ENCODE data around the gene PPFIA1. TPM values are rescaled to one million over a fixed set of nuclear protein-coding genes. Genes with fewer than 3 reads are reported as not detected.

PPFIA1 gene
- total RNA-seq, 1 experiment from 2014 or later: 75.1 TPM

DNA sequence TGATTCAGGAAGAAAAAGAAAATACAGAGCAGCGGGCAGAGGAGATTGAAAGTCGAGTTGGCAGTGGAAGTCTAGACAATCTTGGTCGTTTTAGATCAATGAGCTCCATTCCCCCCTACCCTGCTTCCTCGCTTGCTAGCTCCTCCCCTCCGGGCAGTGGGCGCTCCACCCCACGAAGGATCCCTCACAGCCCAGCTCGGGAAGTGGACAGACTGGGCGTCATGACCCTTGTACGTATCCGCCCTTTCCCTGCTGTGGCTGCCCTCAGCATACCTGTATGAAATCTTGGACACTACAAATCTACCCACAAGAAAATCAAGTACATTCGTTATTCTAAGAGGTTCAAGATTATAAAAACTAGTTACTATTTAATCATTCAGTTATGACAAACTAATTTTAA is 77.7 kb downstream of the PPFIA1 start (continued):
- TF ChIP-seq, protein P1, sequence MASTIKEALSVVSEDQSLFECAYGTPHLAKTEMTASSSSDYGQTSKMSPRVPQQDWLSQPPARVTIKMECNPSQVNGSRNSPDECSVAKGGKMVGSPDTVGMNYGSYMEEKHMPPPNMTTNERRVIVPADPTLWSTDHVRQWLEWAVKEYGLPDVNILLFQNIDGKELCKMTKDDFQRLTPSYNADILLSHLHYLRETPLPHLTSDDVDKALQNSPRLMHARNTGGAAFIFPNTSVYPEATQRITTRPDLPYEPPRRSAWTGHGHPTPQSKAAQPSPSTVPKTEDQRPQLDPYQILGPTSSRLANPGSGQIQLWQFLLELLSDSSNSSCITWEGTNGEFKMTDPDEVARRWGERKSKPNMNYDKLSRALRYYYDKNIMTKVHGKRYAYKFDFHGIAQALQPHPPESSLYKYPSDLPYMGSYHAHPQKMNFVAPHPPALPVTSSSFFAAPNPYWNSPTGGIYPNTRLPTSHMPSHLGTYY (CRISPR knock-in tag; IDR thresholded peaks at IDR 0.05): no peak

DNA sequence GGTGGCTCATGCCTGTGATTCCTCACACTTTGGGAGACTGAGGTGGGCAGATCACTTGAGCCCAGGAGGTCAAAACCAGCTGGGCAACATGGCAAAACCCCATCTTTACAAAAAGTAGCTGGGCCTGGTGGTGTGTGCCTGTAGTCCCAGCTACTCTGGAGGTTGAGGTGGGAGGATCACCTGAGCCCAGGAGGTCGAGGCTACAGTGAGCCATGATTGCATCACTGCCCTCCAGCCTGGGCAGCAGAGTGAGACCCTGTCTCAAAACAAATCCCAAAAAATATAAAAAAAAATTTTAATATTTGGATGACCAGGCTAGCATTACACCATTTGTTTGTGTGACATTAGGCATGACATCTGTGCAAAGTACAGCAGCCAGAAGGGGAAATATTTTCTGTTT is 78.1 kb downstream of the PPFIA1 start:
- no peak for ATAC-seq
- CTCF ChIA-PET: interaction anchor here (0.7 kb wide), 1 partner anchor 506 kb away, joined by 4 read pairs; no protein-coding TSS in a partner anchor

DNA sequence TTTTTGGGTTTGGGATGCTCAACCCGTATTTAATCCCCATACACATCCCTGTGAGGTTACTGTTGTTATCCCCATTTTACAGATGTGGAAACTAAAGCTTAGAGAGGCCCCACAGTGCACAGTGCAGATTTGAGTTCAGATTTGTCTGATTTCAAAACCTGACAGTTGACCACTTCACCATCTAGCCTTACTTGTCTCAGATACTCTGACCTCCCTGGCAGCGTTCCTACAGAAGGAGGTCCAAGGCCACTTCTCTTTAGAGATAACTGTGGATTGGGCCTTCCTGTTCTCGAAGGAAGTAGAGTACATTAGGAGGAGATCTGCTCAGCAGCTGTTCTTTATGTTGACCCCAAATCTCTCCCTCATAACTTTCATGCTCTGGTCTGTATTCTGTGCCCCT is 81.2 kb downstream of the PPFIA1 start:
- 0 out of 2 replicates have a peak, but pooled peaks cover 2% of the 10 kb centered on the region for H3K4me1 Mint-ChIP-seq
- peak overlapping the region; percentile 33; the same call in 1 of the 2 replicates for H3K27ac Mint-ChIP-seq
- DNase-seq (ENCODE audit: low spot score): no peak
- H3K36me3 Mint-ChIP-seq: peaks cover 63% of the 10 kb centered on the region
- no peaks in the 10 kb centered on the region for H3K9me3 Mint-ChIP-seq
- TF ChIP-seq ZBTB21 (CRISPR knock-in tag; IDR thresholded peaks at IDR 0.05; ENCODE audit: borderline replicate concordance) (no peak), ZNF232 (CRISPR knock-in tag; IDR thresholded peaks at IDR 0.05) (no peak), TEAD1 (CRISPR knock-in tag; IDR thresholded peaks at IDR 0.05) (no peak), ZNF671 (CRISPR knock-in tag; IDR thresholded peaks at IDR 0.05) (no peak), PRRX2 (CRISPR knock-in tag; IDR thresholded peaks at IDR 0.05) (no peak), SOX15 (CRISPR knock-in tag; IDR thresholded peaks at IDR 0.05) (no peak), TP53 (CRISPR knock-in tag; IDR thresholded peaks at IDR 0.05) (no peak), MXD4 (CRISPR knock-in tag; IDR thresholded peaks at IDR 0.05; ENCODE audit: borderline replicate concordance) (no peak), ESRRA (CRISPR knock-in tag; IDR thresholded peaks at IDR 0.05; ENCODE audit: borderline replicate concordance) (no peak), NFATC4 (CRISPR knock-in tag; IDR thresholded peaks at IDR 0.05) (no peak)
- TF ChIP-seq, protein P2, sequence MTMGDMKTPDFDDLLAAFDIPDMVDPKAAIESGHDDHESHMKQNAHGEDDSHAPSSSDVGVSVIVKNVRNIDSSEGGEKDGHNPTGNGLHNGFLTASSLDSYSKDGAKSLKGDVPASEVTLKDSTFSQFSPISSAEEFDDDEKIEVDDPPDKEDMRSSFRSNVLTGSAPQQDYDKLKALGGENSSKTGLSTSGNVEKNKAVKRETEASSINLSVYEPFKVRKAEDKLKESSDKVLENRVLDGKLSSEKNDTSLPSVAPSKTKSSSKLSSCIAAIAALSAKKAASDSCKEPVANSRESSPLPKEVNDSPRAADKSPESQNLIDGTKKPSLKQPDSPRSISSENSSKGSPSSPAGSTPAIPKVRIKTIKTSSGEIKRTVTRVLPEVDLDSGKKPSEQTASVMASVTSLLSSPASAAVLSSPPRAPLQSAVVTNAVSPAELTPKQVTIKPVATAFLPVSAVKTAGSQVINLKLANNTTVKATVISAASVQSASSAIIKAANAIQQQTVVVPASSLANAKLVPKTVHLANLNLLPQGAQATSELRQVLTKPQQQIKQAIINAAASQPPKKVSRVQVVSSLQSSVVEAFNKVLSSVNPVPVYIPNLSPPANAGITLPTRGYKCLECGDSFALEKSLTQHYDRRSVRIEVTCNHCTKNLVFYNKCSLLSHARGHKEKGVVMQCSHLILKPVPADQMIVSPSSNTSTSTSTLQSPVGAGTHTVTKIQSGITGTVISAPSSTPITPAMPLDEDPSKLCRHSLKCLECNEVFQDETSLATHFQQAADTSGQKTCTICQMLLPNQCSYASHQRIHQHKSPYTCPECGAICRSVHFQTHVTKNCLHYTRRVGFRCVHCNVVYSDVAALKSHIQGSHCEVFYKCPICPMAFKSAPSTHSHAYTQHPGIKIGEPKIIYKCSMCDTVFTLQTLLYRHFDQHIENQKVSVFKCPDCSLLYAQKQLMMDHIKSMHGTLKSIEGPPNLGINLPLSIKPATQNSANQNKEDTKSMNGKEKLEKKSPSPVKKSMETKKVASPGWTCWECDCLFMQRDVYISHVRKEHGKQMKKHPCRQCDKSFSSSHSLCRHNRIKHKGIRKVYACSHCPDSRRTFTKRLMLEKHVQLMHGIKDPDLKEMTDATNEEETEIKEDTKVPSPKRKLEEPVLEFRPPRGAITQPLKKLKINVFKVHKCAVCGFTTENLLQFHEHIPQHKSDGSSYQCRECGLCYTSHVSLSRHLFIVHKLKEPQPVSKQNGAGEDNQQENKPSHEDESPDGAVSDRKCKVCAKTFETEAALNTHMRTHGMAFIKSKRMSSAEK (CRISPR knock-in tag; IDR thresholded peaks at IDR 0.05; ENCODE audit: borderline replicate concordance): no peak
- TF ChIP-seq, protein P3, sequence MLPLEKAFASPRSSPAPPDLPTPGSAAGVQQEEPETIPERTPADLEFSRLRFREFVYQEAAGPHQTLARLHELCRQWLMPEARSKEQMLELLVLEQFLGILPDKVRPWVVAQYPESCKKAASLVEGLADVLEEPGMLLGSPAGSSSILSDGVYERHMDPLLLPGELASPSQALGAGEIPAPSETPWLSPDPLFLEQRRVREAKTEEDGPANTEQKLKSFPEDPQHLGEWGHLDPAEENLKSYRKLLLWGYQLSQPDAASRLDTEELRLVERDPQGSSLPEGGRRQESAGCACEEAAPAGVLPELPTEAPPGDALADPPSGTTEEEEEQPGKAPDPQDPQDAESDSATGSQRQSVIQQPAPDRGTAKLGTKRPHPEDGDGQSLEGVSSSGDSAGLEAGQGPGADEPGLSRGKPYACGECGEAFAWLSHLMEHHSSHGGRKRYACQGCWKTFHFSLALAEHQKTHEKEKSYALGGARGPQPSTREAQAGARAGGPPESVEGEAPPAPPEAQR (CRISPR knock-in tag; IDR thresholded peaks at IDR 0.05): no peak
- TF ChIP-seq, protein P4, sequence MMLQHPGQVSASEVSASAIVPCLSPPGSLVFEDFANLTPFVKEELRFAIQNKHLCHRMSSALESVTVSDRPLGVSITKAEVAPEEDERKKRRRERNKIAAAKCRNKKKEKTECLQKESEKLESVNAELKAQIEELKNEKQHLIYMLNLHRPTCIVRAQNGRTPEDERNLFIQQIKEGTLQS (CRISPR knock-in tag; conservative IDR thresholded peaks at IDR 0.05): no peak
- TF ChIP-seq, protein P5, sequence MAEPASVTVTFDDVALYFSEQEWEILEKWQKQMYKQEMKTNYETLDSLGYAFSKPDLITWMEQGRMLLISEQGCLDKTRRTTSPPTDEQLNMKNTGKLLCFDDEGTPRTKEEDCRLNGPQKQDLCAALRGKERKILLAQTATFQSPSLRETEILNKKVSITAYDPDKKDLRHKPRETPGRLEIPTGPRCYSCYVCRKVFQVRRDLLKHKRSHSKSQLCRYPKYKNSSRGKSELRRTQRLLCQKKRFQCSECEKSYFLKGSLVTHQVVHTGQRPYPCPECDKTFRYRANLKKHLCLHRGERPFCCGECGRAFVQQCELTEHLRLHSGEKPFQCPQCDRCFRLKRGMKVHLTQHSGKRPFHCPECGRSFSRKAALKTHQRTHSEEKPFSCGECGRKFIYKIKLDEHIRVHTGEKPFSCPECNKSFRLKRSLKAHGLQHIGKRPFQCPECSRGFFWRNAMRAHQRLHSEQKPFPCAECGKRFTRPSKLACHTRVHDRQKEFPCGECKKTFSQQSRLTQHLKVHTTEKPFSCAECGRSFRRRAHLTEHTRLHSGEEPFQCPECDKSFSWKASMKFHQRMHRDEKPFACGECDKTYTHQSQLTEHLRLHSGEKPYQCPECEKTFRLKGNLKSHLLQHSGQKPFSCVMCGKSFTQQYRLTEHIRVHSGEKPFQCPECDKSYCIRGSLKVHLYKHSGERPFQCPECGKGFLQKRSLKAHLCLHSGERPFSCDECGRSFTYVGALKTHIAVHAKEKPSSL (CRISPR knock-in tag; conservative IDR thresholded peaks at IDR 0.05): no peak
- TF ChIP-seq, protein P6, sequence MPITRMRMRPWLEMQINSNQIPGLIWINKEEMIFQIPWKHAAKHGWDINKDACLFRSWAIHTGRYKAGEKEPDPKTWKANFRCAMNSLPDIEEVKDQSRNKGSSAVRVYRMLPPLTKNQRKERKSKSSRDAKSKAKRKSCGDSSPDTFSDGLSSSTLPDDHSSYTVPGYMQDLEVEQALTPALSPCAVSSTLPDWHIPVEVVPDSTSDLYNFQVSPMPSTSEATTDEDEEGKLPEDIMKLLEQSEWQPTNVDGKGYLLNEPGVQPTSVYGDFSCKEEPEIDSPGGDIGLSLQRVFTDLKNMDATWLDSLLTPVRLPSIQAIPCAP (CRISPR knock-in tag; IDR thresholded peaks at IDR 0.05): no peak
- TF ChIP-seq, protein P7, sequence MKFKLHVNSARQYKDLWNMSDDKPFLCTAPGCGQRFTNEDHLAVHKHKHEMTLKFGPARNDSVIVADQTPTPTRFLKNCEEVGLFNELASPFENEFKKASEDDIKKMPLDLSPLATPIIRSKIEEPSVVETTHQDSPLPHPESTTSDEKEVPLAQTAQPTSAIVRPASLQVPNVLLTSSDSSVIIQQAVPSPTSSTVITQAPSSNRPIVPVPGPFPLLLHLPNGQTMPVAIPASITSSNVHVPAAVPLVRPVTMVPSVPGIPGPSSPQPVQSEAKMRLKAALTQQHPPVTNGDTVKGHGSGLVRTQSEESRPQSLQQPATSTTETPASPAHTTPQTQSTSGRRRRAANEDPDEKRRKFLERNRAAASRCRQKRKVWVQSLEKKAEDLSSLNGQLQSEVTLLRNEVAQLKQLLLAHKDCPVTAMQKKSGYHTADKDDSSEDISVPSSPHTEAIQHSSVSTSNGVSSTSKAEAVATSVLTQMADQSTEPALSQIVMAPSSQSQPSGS (CRISPR knock-in tag; IDR thresholded peaks at IDR 0.05; ENCODE audit: borderline replicate concordance, low read depth): no peak
- TF ChIP-seq, protein P8, sequence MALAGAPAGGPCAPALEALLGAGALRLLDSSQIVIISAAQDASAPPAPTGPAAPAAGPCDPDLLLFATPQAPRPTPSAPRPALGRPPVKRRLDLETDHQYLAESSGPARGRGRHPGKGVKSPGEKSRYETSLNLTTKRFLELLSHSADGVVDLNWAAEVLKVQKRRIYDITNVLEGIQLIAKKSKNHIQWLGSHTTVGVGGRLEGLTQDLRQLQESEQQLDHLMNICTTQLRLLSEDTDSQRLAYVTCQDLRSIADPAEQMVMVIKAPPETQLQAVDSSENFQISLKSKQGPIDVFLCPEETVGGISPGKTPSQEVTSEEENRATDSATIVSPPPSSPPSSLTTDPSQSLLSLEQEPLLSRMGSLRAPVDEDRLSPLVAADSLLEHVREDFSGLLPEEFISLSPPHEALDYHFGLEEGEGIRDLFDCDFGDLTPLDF (CRISPR knock-in tag; IDR thresholded peaks at IDR 0.05): no peak
- no peak for ATAC-seq
- ChIA-PET CTCF (no interaction called here), POLR2A (no interaction called here)
- no peaks in the 10 kb centered on the region for H3K27me3 Mint-ChIP-seq (ENCODE audit: low read depth)
- no peak overlapping the region for H3K4me3 Mint-ChIP-seq

More for the DNA sequence above, 78.1 kb downstream of the PPFIA1 start:
- Mint-ChIP-seq H3K27me3 (ENCODE audit: low read depth) (no peaks in the 10 kb centered on the region), H3K4me1 (0 out of 2 replicates have a peak, but pooled peaks cover 2% of the 10 kb centered on the region), H3K4me3 (no peak overlapping the region), H3K27ac (no peak overlapping the region), H3K9me3 (no peaks in the 10 kb centered on the region), H3K36me3 (peaks cover 56% of the 10 kb centered on the region)
- TF ChIP-seq ZNF121 (CRISPR knock-in tag; IDR thresholded peaks at IDR 0.05) (peak; percentile 77), ZNF416 (CRISPR knock-in tag; IDR thresholded peaks at IDR 0.05) (no peak)
- no peak for DNase-seq (ENCODE audit: low spot score)
- POLR2A ChIA-PET: interaction anchor here (0.6 kb wide), 1 partner anchor 280 kb away, joined by 3 read pairs; no protein-coding TSS in a partner anchor

All from WTC11 (cell line).